HG03175 (cell line): ENCODE measurements around the gene THOC2.
"Not testable (repeated sequence)": the region's sequence is repeated elsewhere in the genome, so short reads cannot be mapped to it uniquely, and the experiment has no call there.

Source experiments
- ATAC-seq: cut with Tn5 transposase; IDR thresholded peaks from one replicate; pipeline ENCODE4 v1.9.1; 2021; ENCODE audit warnings: mild to moderate bottlenecking, moderate library complexity; ENCODE audit not compliant: unreplicated experiment

The THOC2 gene

GRCh38 chrX:123732670-123733363, at the start of gene THOC2:
THOC2 (minus strand) TSS chrX:123733052; CDS start chrX:123733022, 30 bp downstream.
- ATAC-seq, result peak; percentile 85

GRCh38 chrX:123781786-123782185, 48.9 kb upstream of the THOC2 start:
- not testable (repeated sequence) for ATAC-seq

- ATAC-seq, result no peak
Observed at GRCh38 chrX:123779908-123780396, 47.1 kb upstream of the THOC2 start.

- no peak for ATAC-seq
Observed at GRCh38 chrX:123773258-123773988, 40.6 kb upstream of the THOC2 start.

- peak; percentile 96 for ATAC-seq
Observed at GRCh38 chrX:123771449-123772064, 38.7 kb upstream of the THOC2 start.

- ATAC-seq, result peak; percentile 93
Observed at GRCh38 chrX:123764967-123765871, 32.4 kb upstream of the THOC2 start.

GRCh38 chrX:123759849-123760248, 27.0 kb upstream of the THOC2 start:
- ATAC-seq, result not testable (repeated sequence)

GRCh38 chrX:123757794-123758193, 24.9 kb upstream of the THOC2 start:
- ATAC-seq, result not testable (repeated sequence)

- no peak for ATAC-seq
Observed at GRCh38 chrX:123756320-123756719, 23.5 kb upstream of the THOC2 start.

GRCh38 chrX:123755107-123755506, 22.3 kb upstream of the THOC2 start:
- ATAC-seq, result no peak

GRCh38 chrX:123753656-123754350, 21.0 kb upstream of the THOC2 start:
- no peak for ATAC-seq

GRCh38 chrX:123749643-123750042, 16.8 kb upstream of the THOC2 start:
- no peak for ATAC-seq

- ATAC-seq, result no peak
Observed at GRCh38 chrX:123745511-123745910, 12.7 kb upstream of the THOC2 start.

GRCh38 chrX:123743312-123743711, 10.5 kb upstream of the THOC2 start:
- ATAC-seq, result no peak

GRCh38 chrX:123742440-123742839, 9.6 kb upstream of the THOC2 start:
- no peak for ATAC-seq

GRCh38 chrX:123740536-123740935, 7.7 kb upstream of the THOC2 start:
- ATAC-seq, result no peak

- no peak for ATAC-seq
Observed at GRCh38 chrX:123740006-123740405, 7.2 kb upstream of the THOC2 start.

GRCh38 chrX:123739474-123739873, 6.6 kb upstream of the THOC2 start:
- no peak for ATAC-seq

- ATAC-seq, result no peak
Observed at GRCh38 chrX:123738378-123738940, 5.6 kb upstream of the THOC2 start.
